GM12878 (cell line): ENCODE data around the gene ZNF213.

Experiments used
- CREB1 ChIP-seq: IDR thresholded peaks from 2 replicates; pipeline ENCODE4 v1.6.1; 2012; ENCODE audit warnings: low read depth, mild to moderate bottlenecking, inconsistent platforms
- GATAD2B ChIP-seq: fragments of 450-650 bp; conservative IDR thresholded peaks from 2 replicates; pipeline ENCODE4 v1.6.1; 2017; ENCODE audit warnings: low read depth, mild to moderate bottlenecking, moderate library complexity
- JUNB ChIP-seq: IDR thresholded peaks from 2 replicates; pipeline ENCODE4 v1.6.1; 2016; ENCODE audit warnings: antibody characterized with exemption, mild to moderate bottlenecking
- KDM1A ChIP-seq: fragments of 200-600 bp; sonication (generic); IDR thresholded peaks from 2 replicates; pipeline ENCODE4 v1.6.1; 2016; ENCODE audit warnings: borderline replicate concordance
- MEF2A ChIP-seq: IDR thresholded peaks from 2 replicates; pipeline ENCODE4 v1.6.1; 2011; ENCODE audit warnings: low read depth, mild to moderate bottlenecking, low read length, moderate library complexity; ENCODE audit not compliant: insufficient read depth
- NR2F1 ChIP-seq: fragments of 450-650 bp; conservative IDR thresholded peaks from 2 replicates; pipeline ENCODE4 v1.6.1; 2017; ENCODE audit warnings: mild to moderate bottlenecking
- POLR2A ChIP-seq: IDR thresholded peaks from 2 replicates; pipeline ENCODE4 v1.6.1; 2011; ENCODE audit warnings: low read depth, mild to moderate bottlenecking, low read length
- POLR2AphosphoS5 ChIP-seq: IDR thresholded peaks from 2 replicates; pipeline ENCODE4 v1.6.1; 2011; ENCODE audit warnings: mild to moderate bottlenecking, low read length, inconsistent platforms
- SIX5 ChIP-seq: IDR thresholded peaks from 2 replicates; pipeline ENCODE4 v1.6.1; 2011; ENCODE audit warnings: mild to moderate bottlenecking, low read depth, low read length, moderate library complexity; ENCODE audit not compliant: severe bottlenecking
- SMARCA5 ChIP-seq: fragments of 450-650 bp; IDR thresholded peaks from 2 replicates; pipeline ENCODE4 v1.6.1; 2017; ENCODE audit warnings: mild to moderate bottlenecking
- TCF3 ChIP-seq: IDR thresholded peaks from 2 replicates; pipeline ENCODE4 v1.6.1; 2012; ENCODE audit warnings: low read depth, mild to moderate bottlenecking, low read length, borderline replicate concordance; ENCODE audit not compliant: insufficient read depth
- TF ChIP-seq, protein P1 (sequence below): IDR thresholded peaks from 2 replicates; pipeline ENCODE4 v1.6.1; 2011; ENCODE audit warnings: low read depth, mild to moderate bottlenecking, low read length, moderate library complexity, borderline replicate concordance; ENCODE audit errors: extremely low read depth
- TF ChIP-seq, protein P2 (sequence below), 3 experiments: IDR thresholded peaks in 2 of 3; conservative IDR thresholded peaks in 1 of 3; 2 replicates each; pipeline ENCODE4 v1.5.1; 2011; ENCODE audit warnings: low read depth in 3 of 3, low read length in 3 of 3, mild to moderate bottlenecking in 3 of 3, control low read depth in 2 of 3, moderate library complexity in 2 of 3, inconsistent platforms in 1 of 3, mixed read lengths in 1 of 3; ENCODE audit not compliant: control insufficient read depth in 2 of 3, insufficient read depth in 1 of 3; ENCODE audit errors: extremely low read depth in 1 of 3
- TF ChIP-seq, protein P3 (sequence below): fragments of 450-650 bp; IDR thresholded peaks from 2 replicates; pipeline ENCODE4 v1.6.1; 2018; ENCODE audit warnings: mild to moderate bottlenecking, low read depth, moderate library complexity; ENCODE audit not compliant: partially characterized antibody

DNA sequence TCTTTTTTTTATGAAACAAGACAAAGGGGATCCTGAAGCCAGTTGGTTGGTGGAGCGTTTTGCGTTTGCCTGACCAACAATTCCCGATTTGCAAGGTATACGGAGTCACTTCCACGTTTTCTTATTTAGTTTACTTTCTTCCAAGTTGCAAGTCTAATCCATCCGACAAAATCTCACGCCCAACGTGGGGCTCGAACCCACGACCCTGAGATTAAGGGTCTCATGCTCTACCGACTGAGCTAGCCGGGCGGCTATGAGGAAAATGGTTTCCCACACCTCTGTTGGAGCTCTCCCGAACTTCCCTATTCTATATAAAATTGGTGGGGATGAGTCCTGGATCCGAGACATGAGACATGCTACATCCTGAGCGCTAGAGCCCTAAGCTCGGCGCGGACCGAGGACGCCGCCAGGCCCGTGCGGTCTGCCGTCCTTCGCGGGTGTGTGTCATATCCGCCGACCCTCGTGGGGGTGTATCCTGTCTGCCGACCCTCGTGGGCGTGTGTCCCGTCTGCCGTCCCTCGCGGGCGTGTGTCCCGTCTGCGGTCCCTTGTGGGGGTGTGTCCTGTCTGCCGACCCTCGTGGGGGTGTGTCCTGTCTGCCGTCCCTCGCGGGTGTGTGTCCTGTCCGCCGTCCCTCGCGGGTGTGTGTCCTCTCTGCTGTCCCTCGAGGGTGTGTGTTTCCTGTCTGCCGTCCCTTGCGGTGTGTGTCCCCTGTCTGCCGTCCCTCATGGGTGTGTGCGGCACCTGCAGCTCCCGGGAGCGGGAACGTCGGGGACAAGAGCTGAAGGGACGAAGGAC, 22.6 kb downstream of the ZNF213 start:
- TF ChIP-seq, protein P1, sequence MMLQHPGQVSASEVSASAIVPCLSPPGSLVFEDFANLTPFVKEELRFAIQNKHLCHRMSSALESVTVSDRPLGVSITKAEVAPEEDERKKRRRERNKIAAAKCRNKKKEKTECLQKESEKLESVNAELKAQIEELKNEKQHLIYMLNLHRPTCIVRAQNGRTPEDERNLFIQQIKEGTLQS = no peak
- TF ChIP-seq, protein P2, sequence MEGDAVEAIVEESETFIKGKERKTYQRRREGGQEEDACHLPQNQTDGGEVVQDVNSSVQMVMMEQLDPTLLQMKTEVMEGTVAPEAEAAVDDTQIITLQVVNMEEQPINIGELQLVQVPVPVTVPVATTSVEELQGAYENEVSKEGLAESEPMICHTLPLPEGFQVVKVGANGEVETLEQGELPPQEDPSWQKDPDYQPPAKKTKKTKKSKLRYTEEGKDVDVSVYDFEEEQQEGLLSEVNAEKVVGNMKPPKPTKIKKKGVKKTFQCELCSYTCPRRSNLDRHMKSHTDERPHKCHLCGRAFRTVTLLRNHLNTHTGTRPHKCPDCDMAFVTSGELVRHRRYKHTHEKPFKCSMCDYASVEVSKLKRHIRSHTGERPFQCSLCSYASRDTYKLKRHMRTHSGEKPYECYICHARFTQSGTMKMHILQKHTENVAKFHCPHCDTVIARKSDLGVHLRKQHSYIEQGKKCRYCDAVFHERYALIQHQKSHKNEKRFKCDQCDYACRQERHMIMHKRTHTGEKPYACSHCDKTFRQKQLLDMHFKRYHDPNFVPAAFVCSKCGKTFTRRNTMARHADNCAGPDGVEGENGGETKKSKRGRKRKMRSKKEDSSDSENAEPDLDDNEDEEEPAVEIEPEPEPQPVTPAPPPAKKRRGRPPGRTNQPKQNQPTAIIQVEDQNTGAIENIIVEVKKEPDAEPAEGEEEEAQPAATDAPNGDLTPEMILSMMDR (IDR thresholded peaks at IDR 0.05 in 2 of 3, conservative IDR thresholded peaks at IDR 0.05 in 1 of 3; ENCODE audit: control insufficient read depth in 2 of 3, extremely low read depth in 1 of 3, insufficient read depth in 1 of 3, low read depth in 3 of 3, low read length in 3 of 3) = no peak
- TF ChIP-seq POLR2A (no peak), NR2F1 (no peak), SMARCA5 (no peak), MEF2A (no peak), POLR2AphosphoS5 (no peak), TCF3 (no peak), KDM1A (no peak), GATAD2B (no peak; the same call in 1 of the 2 replicates), SIX5 (no peak), CREB1 (0 out of 2 replicates have a peak, but pooled peaks have one; percentile 4), JUNB (no peak)
- TF ChIP-seq, protein P3, sequence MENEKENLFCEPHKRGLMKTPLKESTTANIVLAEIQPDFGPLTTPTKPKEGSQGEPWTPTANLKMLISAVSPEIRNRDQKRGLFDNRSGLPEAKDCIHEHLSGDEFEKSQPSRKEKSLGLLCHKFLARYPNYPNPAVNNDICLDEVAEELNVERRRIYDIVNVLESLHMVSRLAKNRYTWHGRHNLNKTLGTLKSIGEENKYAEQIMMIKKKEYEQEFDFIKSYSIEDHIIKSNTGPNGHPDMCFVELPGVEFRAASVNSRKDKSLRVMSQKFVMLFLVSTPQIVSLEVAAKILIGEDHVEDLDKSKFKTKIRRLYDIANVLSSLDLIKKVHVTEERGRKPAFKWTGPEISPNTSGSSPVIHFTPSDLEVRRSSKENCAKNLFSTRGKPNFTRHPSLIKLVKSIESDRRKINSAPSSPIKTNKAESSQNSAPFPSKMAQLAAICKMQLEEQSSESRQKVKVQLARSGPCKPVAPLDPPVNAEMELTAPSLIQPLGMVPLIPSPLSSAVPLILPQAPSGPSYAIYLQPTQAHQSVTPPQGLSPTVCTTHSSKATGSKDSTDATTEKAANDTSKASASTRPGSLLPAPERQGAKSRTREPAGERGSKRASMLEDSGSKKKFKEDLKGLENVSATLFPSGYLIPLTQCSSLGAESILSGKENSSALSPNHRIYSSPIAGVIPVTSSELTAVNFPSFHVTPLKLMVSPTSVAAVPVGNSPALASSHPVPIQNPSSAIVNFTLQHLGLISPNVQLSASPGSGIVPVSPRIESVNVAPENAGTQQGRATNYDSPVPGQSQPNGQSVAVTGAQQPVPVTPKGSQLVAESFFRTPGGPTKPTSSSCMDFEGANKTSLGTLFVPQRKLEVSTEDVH = no peak
